Measurements from ENCODE around the gene RAB28. TPM values are rescaled to one million over a fixed set of nuclear protein-coding genes. Genes with fewer than 3 reads are reported as not detected.

RAB28 gene
- total RNA-seq, 1 donor from 2014 or later, result 11.9 TPM

- no peaks in the 10 kb centered on the region for H3K9me3 ChIP-seq (ENCODE audit: insufficient read depth, low read depth, low read length)
- peaks cover 10% of the 10 kb centered on the region for H3K36me3 Mint-ChIP-seq (ENCODE audit: low read depth, unreplicated experiment)
- H3K27me3 ChIP-seq (ENCODE audit: insufficient read depth, low read length), result no peaks in the 10 kb centered on the region
- H4K20me1 ChIP-seq (ENCODE audit: insufficient read depth, low read length), result no peaks in the 10 kb centered on the region
- H3K4me1 Mint-ChIP-seq (ENCODE audit: low read depth, unreplicated experiment), result peaks cover 9% of the 10 kb centered on the region
- no peaks in the 10 kb centered on the region for H3K79me2 ChIP-seq (ENCODE audit: insufficient read depth, low read length)
- no peaks in the 10 kb centered on the region for H3K27me3 Mint-ChIP-seq (ENCODE audit: low read depth, unreplicated experiment)
- no peak overlapping the region for H3K27ac ChIP-seq (ENCODE audit: low read depth, low read length)
- H3K4me3 ChIP-seq (ENCODE audit: insufficient read depth, low read depth, low read length), result no peak overlapping the region
- H3K4me2 ChIP-seq (ENCODE audit: low read length), result no peak overlapping the region
- no peak for FAIRE-seq
- no peaks in the 10 kb centered on the region for H3K9me3 Mint-ChIP-seq (ENCODE audit: unreplicated experiment)
- H3K36me3 ChIP-seq (ENCODE audit: insufficient read depth, low read length), result no peaks in the 10 kb centered on the region
- no peak overlapping the region for H3K9ac ChIP-seq (ENCODE audit: low read length)
- TF ChIP-seq EZH2 (IDR thresholded peaks at IDR 0.05; ENCODE audit: insufficient read depth, low read length), result no peak
- TF ChIP-seq, protein P1, sequence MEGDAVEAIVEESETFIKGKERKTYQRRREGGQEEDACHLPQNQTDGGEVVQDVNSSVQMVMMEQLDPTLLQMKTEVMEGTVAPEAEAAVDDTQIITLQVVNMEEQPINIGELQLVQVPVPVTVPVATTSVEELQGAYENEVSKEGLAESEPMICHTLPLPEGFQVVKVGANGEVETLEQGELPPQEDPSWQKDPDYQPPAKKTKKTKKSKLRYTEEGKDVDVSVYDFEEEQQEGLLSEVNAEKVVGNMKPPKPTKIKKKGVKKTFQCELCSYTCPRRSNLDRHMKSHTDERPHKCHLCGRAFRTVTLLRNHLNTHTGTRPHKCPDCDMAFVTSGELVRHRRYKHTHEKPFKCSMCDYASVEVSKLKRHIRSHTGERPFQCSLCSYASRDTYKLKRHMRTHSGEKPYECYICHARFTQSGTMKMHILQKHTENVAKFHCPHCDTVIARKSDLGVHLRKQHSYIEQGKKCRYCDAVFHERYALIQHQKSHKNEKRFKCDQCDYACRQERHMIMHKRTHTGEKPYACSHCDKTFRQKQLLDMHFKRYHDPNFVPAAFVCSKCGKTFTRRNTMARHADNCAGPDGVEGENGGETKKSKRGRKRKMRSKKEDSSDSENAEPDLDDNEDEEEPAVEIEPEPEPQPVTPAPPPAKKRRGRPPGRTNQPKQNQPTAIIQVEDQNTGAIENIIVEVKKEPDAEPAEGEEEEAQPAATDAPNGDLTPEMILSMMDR (IDR thresholded peaks at IDR 0.05; ENCODE audit: insufficient read depth, low read depth, low read length), result no peak
- H3K4me3 Mint-ChIP-seq (ENCODE audit: unreplicated experiment), result no peak overlapping the region
- H3K27ac Mint-ChIP-seq (ENCODE audit: unreplicated experiment), result no peak overlapping the region
- DNase-seq (ENCODE audit: low read depth), result no peak
- H2AFZ ChIP-seq (ENCODE audit: low read depth, low read length), result no peak overlapping the region
- H3K4me1 ChIP-seq (ENCODE audit: insufficient read depth, low read length), result no peaks in the 10 kb centered on the region
Observed at GRCh38 chr4:13454786-13455185, 29.4 kb downstream of the RAB28 start.

GRCh38 chr4:13452927-13453579 lies 31.1 kb downstream of the RAB28 start:
- no peak for FAIRE-seq

GRCh38 chr4:13449590-13449989 lies 34.5 kb downstream of the RAB28 start:
- H3K4me3 ChIP-seq (ENCODE audit: insufficient read depth, low read depth, low read length), result no peak overlapping the region
- no peaks in the 10 kb centered on the region for H3K27me3 ChIP-seq (ENCODE audit: insufficient read depth, low read length)
- no peak overlapping the region for H3K27ac ChIP-seq (ENCODE audit: low read depth, low read length)
- TF ChIP-seq, protein P1 (IDR thresholded peaks at IDR 0.05; ENCODE audit: insufficient read depth, low read depth, low read length), result no peak
- TF ChIP-seq EZH2 (IDR thresholded peaks at IDR 0.05; ENCODE audit: insufficient read depth, low read length), result no peak
- H3K9me3 ChIP-seq (ENCODE audit: insufficient read depth, low read depth, low read length), result no peaks in the 10 kb centered on the region
- no peak for FAIRE-seq
- H3K4me1 ChIP-seq (ENCODE audit: insufficient read depth, low read length), result no peaks in the 10 kb centered on the region
- no peak overlapping the region for H3K4me2 ChIP-seq (ENCODE audit: low read length)
- Mint-ChIP-seq H3K4me3 (ENCODE audit: unreplicated experiment) (no peak overlapping the region), H3K4me1 (ENCODE audit: low read depth, unreplicated experiment) (peaks cover 12% of the 10 kb centered on the region), H3K36me3 (ENCODE audit: low read depth, unreplicated experiment) (peaks cover 3% of the 10 kb centered on the region), H3K9me3 (ENCODE audit: unreplicated experiment) (peaks cover 2% of the 10 kb centered on the region), H3K27ac (ENCODE audit: unreplicated experiment) (no peak overlapping the region), H3K27me3 (ENCODE audit: low read depth, unreplicated experiment) (no peaks in the 10 kb centered on the region)
- no peak overlapping the region for H3K9ac ChIP-seq (ENCODE audit: low read length)
- H4K20me1 ChIP-seq (ENCODE audit: insufficient read depth, low read length), result no peaks in the 10 kb centered on the region
- H2AFZ ChIP-seq (ENCODE audit: low read depth, low read length), result no peak overlapping the region
- no peaks in the 10 kb centered on the region for H3K36me3 ChIP-seq (ENCODE audit: insufficient read depth, low read length)
- DNase-seq (ENCODE audit: low read depth), result no peak
- H3K79me2 ChIP-seq (ENCODE audit: insufficient read depth, low read length), result no peaks in the 10 kb centered on the region

More at GRCh38 chr4:13452927-13453579, 31.1 kb downstream of the RAB28 start:
- H3K27me3 ChIP-seq (ENCODE audit: insufficient read depth, low read length), result no peaks in the 10 kb centered on the region
- no peaks in the 10 kb centered on the region for H3K79me2 ChIP-seq (ENCODE audit: insufficient read depth, low read length)
- H4K20me1 ChIP-seq (ENCODE audit: insufficient read depth, low read length), result no peaks in the 10 kb centered on the region
- Mint-ChIP-seq H3K27me3 (ENCODE audit: low read depth, unreplicated experiment) (no peaks in the 10 kb centered on the region), H3K4me1 (ENCODE audit: low read depth, unreplicated experiment) (peaks cover 9% of the 10 kb centered on the region), H3K4me3 (ENCODE audit: unreplicated experiment) (no peak overlapping the region), H3K36me3 (ENCODE audit: low read depth, unreplicated experiment) (peaks cover 8% of the 10 kb centered on the region), H3K27ac (ENCODE audit: unreplicated experiment) (no peak overlapping the region), H3K9me3 (ENCODE audit: unreplicated experiment) (no peaks in the 10 kb centered on the region)
- H3K36me3 ChIP-seq (ENCODE audit: insufficient read depth, low read length), result no peaks in the 10 kb centered on the region
- DNase-seq (ENCODE audit: low read depth), result no peak
- no peak overlapping the region for H3K9ac ChIP-seq (ENCODE audit: low read length)
- no peaks in the 10 kb centered on the region for H3K4me1 ChIP-seq (ENCODE audit: insufficient read depth, low read length)
- no peaks in the 10 kb centered on the region for H3K9me3 ChIP-seq (ENCODE audit: insufficient read depth, low read depth, low read length)
- TF ChIP-seq EZH2 (IDR thresholded peaks at IDR 0.05; ENCODE audit: insufficient read depth, low read length), result no peak
- TF ChIP-seq, protein P1 (IDR thresholded peaks at IDR 0.05; ENCODE audit: insufficient read depth, low read depth, low read length), result no peak
- H3K4me3 ChIP-seq (ENCODE audit: insufficient read depth, low read depth, low read length), result no peak overlapping the region
- no peak overlapping the region for H3K4me2 ChIP-seq (ENCODE audit: low read length)
- H3K27ac ChIP-seq (ENCODE audit: low read depth, low read length), result no peak overlapping the region
- H2AFZ ChIP-seq (ENCODE audit: low read depth, low read length), result no peak overlapping the region
